AG04450 (cell line): Measurements from ENCODE around the gene PRLR. TPM values are rescaled to one million over a fixed set of nuclear protein-coding genes. Genes with fewer than 3 reads are reported as not detected.

Experiments used
- CTCF ChIA-PET: fragments of 300-600, 350-600 bp; formaldehyde crosslinking; extraction: SDS; loops from one replicate; lab custom pipeline; 2022; ENCODE audit warnings: antibody characterized with exemption, inconsistent platforms; lab: Charles Lee
- POLR2A ChIA-PET: fragments of 350-600 bp; formaldehyde crosslinking; extraction: SDS; loops from one replicate; lab custom pipeline; 2021; ENCODE audit warnings: antibody characterized with exemption, inconsistent platforms; lab: Yijun Ruan, JAX
- DNase-seq: peaks from one replicate; pipeline ENCODE4 v3.0.0-alpha.2; 2011; ENCODE audit warnings: low read depth, low spot score
- H3K27ac ChIP-seq: one replicate; pipeline ENCODE4 v1.5.1; 2012; ENCODE audit warnings: low read depth, low read length, control low read depth
- H3K27me3 ChIP-seq: one replicate; pipeline ENCODE4 v1.6.0; 2012; ENCODE audit warnings: low read length; ENCODE audit not compliant: control insufficient read depth, insufficient read depth
- H3K4me3 ChIP-seq: 2 replicates; pipeline ENCODE4 v1.5.1; 2011; ENCODE audit warnings: mild to moderate bottlenecking, low read depth, low read length, control low read depth
- H3K9me3 ChIP-seq: 2 replicates; pipeline ENCODE4 v1.5.1; 2012; ENCODE audit warnings: low read length; ENCODE audit not compliant: control insufficient read depth, insufficient read depth
- CTCF ChIP-seq: IDR thresholded peaks from 2 replicates; pipeline ENCODE4 v1.5.1; 2011; ENCODE audit warnings: low read depth, low read length, control low read depth, inconsistent platforms
- polyA plus RNA-seq: library from polyadenylated mRNA; depleted of rRNA; stranded (reverse); fragments of >200 nt; gene quantifications from 2 replicates; pipeline ENCODE4 v1.2.3, GENCODE V29; 2011

The PRLR gene
- polyA plus RNA-seq, 1 experiment, result not detected

- H3K4me3 ChIP-seq, result no peak overlapping the region
- no peak for TF ChIP-seq CTCF
- ChIA-PET POLR2A (no interaction called here), CTCF (interaction anchor here (1.4 to 1.6 kb wide), 2 partner anchors 113 to 115 kb away, joined by 4 read pairs; no protein-coding TSS in a partner anchor)
- DNase-seq, result no peak
- H3K27ac ChIP-seq, result no peak overlapping the region
- peaks cover 7% of the 10 kb centered on the region for H3K27me3 ChIP-seq
- no peaks in the 10 kb centered on the region for H3K9me3 ChIP-seq
Observed at GRCh38 chr5:35203403-35203802, 26.9 kb downstream of the PRLR start.

- peak; percentile 57 for TF ChIP-seq CTCF
- Histone ChIP-seq H3K27me3 (peaks cover 13% of the 10 kb centered on the region), H3K9me3 (no peaks in the 10 kb centered on the region), H3K27ac (no peak overlapping the region), H3K4me3 (no peak overlapping the region)
- ChIA-PET POLR2A (no interaction called here), CTCF (interaction anchor here (0.9 to 1.6 kb wide), 3 partner anchors 112 to 877 kb away, joined by 4 read pairs; no protein-coding TSS in a partner anchor)
- DNase-seq, result no peak
Observed at GRCh38 chr5:35202319-35203111, 27.8 kb downstream of the PRLR start.

- no peak overlapping the region for H3K4me3 ChIP-seq
- CTCF ChIA-PET, result no interaction called here
- H3K27ac ChIP-seq, result no peak overlapping the region
- no peak for DNase-seq
- TF ChIP-seq CTCF, result no peak
- POLR2A ChIA-PET, result no interaction called here
- no peaks in the 10 kb centered on the region for H3K9me3 ChIP-seq
- H3K27me3 ChIP-seq, result peaks cover 19% of the 10 kb centered on the region
Observed at GRCh38 chr5:35201291-35201690, 29.0 kb downstream of the PRLR start.

- no peak overlapping the region for H3K27ac ChIP-seq
- H3K27me3 ChIP-seq, result peaks cover 23% of the 10 kb centered on the region
- ChIA-PET POLR2A (interaction anchor here (0.6 kb wide), 1 partner anchor 233 kb away, joined by 3 read pairs; no protein-coding TSS in a partner anchor), CTCF (no interaction called here)
- TF ChIP-seq CTCF, result no peak
- no peaks in the 10 kb centered on the region for H3K9me3 ChIP-seq
- no peak overlapping the region for H3K4me3 ChIP-seq
- DNase-seq, result no peak
Observed at GRCh38 chr5:35199886-35200285, 30.4 kb downstream of the PRLR start.

GRCh38 chr5:35198686-35199085, 31.6 kb downstream of the PRLR start:
- DNase-seq, result no peak
- Histone ChIP-seq H3K27me3 (peaks cover 26% of the 10 kb centered on the region), H3K4me3 (no peak overlapping the region), H3K27ac (no peak overlapping the region), H3K9me3 (no peaks in the 10 kb centered on the region)
- CTCF ChIA-PET, result no interaction called here
- POLR2A ChIA-PET, result no interaction called here
- no peak for TF ChIP-seq CTCF
